HepG2 (cell line): ENCODE measurements around the gene RAB33B. TPM values are rescaled to one million over a fixed set of nuclear protein-coding genes. Genes with fewer than 3 reads are reported as not detected.

Source experiments
- HHEX ChIP-seq: IDR thresholded peaks from 2 replicates; pipeline ENCODE4 v1.6.1; 2016; ENCODE audit warnings: control low read depth
- KLF12 ChIP-seq: sonication (generic); formaldehyde crosslinking; IDR thresholded peaks from 2 replicates; pipeline ENCODE4 v1.4.0; 2020; ENCODE audit warnings: missing genetic modification reagents, borderline replicate concordance
- NR3C1 ChIP-seq: sonication (generic); formaldehyde crosslinking; IDR thresholded peaks from 2 replicates; pipeline ENCODE4 v1.4.0; 2020; ENCODE audit warnings: missing genetic modification reagents
- POLR2G ChIP-seq: fragments of 200-400 bp; formaldehyde crosslinking; IDR thresholded peaks from 2 replicates; pipeline ENCODE4 v1.6.1; 2018; ENCODE audit warnings: mild to moderate bottlenecking, low read depth, low read length, moderate library complexity
- SNAPC2 ChIP-seq: sonication (generic); formaldehyde crosslinking; IDR thresholded peaks from 2 replicates; pipeline ENCODE4 v1.8.1; 2022; ENCODE audit warnings: mild to moderate bottlenecking, missing genetic modification reagents
- STAG1 ChIP-seq: sonication (generic); formaldehyde crosslinking; IDR thresholded peaks from 2 replicates; pipeline ENCODE4 v1.4.0; 2020; ENCODE audit warnings: missing genetic modification reagents
- TGIF2 ChIP-seq: IDR thresholded peaks from 2 replicates; pipeline ENCODE4 v1.6.1; 2016; ENCODE audit warnings: control low read depth, missing compliant biosample characterization
- ZNF432 ChIP-seq: sonication (generic); formaldehyde crosslinking; IDR thresholded peaks from 2 replicates; pipeline ENCODE4 v1.5.0; 2020; ENCODE audit warnings: missing genetic modification reagents, mild to moderate bottlenecking, borderline replicate concordance
- ZNF790 ChIP-seq: sonication (generic); formaldehyde crosslinking; IDR thresholded peaks from 2 replicates; pipeline ENCODE4 v1.8.0; 2022; ENCODE audit warnings: missing genetic modification reagents, mild to moderate bottlenecking, borderline replicate concordance
- ZSCAN20 ChIP-seq: sonication (generic); formaldehyde crosslinking; IDR thresholded peaks from 2 replicates; pipeline ENCODE4 v1.4.0; 2020; ENCODE audit warnings: missing genetic modification reagents, mild to moderate bottlenecking, borderline replicate concordance
- ZSCAN25 ChIP-seq: sonication (generic); formaldehyde crosslinking; IDR thresholded peaks from 2 replicates; pipeline ENCODE4 v1.8.0; 2022; ENCODE audit warnings: mild to moderate bottlenecking, missing genetic modification reagents
- polyA plus RNA-seq, 8 experiments: library from polyadenylated mRNA; depleted of rRNA in 3 of 8; stranded (reverse) in 7 of 8; unstranded in 1 of 8; fragments of >200 nt; fragmentation: Illumina TruSeq in 4 of 8; extraction: Trizol in 4 of 8; gene quantifications; 2 replicates each; pipeline versions ENCODE4 v1.2.1 to v1.2.3, GENCODE V29; 2011 to 2016; ENCODE audit warnings: low read depth in 4 of 8, missing spikeins in 1 of 8, mixed read lengths in 1 of 8; ENCODE audit not compliant: insufficient read depth in 1 of 8
- total RNA-seq, 5 experiments: library from RNA; depleted of rRNA; stranded (reverse); fragments of >200 nt; fragmentation: Illumina TruSeq; extraction: Trizol; gene quantifications; 2 replicates each; pipeline ENCODE4 v1.2.3, GENCODE V29; 2016; ENCODE audit warnings: low read depth in 1 of 5
- TF ChIP-seq, protein P1 (sequence below): sonication (generic); formaldehyde crosslinking; IDR thresholded peaks from 2 replicates; pipeline ENCODE4 v1.4.0; 2020; ENCODE audit warnings: mild to moderate bottlenecking, missing genetic modification reagents
- TF ChIP-seq, protein P2 (sequence below): sonication (generic); formaldehyde crosslinking; IDR thresholded peaks from 2 replicates; pipeline ENCODE4 v1.5.1; 2020; ENCODE audit warnings: mild to moderate bottlenecking, missing genetic modification reagents
- TF ChIP-seq, protein P3 (sequence below): sonication (generic); formaldehyde crosslinking; IDR thresholded peaks from 2 replicates; pipeline ENCODE4 v1.8.0; 2022; ENCODE audit warnings: mild to moderate bottlenecking, missing genetic modification reagents, borderline replicate concordance
- TF ChIP-seq, protein P4 (sequence below): sonication (generic); formaldehyde crosslinking; IDR thresholded peaks from 2 replicates; pipeline ENCODE4 v1.4.0; 2020; ENCODE audit warnings: missing genetic modification reagents
- TF ChIP-seq, protein P5 (sequence below): sonication (generic); formaldehyde crosslinking; IDR thresholded peaks from 2 replicates; pipeline ENCODE4 v1.4.0; 2020; ENCODE audit warnings: missing genetic modification reagents

The RAB33B gene
- total and polyA plus RNA-seq, 2 of the 13 experiments (the other 11 are each of a cell fraction or from before 2014, with no cell fraction given), result 7.6 to 8.1 TPM

DNA sequence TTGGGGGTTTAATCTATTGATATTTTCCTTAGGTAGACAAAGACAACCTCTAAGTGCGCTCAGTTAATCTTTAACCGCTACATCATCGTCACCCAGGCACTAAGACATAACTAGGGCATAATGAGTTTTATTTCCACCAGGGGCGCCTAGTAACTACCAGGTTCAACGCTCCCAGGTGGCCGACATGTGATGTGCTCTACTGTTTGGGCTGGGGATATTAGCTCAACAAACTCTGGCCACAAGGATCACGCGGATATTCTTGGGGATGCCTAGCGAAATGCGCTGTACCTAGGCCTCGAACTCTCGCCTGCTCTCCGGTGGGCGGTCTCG lies 915 bp upstream of the RAB33B start (continued):
- no peak for TF ChIP-seq NR3C1
- TF ChIP-seq ZSCAN25 (CRISPR knock-in tag), result no peak
- TF ChIP-seq, protein P1, sequence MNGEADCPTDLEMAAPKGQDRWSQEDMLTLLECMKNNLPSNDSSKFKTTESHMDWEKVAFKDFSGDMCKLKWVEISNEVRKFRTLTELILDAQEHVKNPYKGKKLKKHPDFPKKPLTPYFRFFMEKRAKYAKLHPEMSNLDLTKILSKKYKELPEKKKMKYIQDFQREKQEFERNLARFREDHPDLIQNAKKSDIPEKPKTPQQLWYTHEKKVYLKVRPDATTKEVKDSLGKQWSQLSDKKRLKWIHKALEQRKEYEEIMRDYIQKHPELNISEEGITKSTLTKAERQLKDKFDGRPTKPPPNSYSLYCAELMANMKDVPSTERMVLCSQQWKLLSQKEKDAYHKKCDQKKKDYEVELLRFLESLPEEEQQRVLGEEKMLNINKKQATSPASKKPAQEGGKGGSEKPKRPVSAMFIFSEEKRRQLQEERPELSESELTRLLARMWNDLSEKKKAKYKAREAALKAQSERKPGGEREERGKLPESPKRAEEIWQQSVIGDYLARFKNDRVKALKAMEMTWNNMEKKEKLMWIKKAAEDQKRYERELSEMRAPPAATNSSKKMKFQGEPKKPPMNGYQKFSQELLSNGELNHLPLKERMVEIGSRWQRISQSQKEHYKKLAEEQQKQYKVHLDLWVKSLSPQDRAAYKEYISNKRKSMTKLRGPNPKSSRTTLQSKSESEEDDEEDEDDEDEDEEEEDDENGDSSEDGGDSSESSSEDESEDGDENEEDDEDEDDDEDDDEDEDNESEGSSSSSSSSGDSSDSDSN (CRISPR knock-in tag), result no peak
- TF ChIP-seq STAG1, result no peak
- TF ChIP-seq, protein P2, sequence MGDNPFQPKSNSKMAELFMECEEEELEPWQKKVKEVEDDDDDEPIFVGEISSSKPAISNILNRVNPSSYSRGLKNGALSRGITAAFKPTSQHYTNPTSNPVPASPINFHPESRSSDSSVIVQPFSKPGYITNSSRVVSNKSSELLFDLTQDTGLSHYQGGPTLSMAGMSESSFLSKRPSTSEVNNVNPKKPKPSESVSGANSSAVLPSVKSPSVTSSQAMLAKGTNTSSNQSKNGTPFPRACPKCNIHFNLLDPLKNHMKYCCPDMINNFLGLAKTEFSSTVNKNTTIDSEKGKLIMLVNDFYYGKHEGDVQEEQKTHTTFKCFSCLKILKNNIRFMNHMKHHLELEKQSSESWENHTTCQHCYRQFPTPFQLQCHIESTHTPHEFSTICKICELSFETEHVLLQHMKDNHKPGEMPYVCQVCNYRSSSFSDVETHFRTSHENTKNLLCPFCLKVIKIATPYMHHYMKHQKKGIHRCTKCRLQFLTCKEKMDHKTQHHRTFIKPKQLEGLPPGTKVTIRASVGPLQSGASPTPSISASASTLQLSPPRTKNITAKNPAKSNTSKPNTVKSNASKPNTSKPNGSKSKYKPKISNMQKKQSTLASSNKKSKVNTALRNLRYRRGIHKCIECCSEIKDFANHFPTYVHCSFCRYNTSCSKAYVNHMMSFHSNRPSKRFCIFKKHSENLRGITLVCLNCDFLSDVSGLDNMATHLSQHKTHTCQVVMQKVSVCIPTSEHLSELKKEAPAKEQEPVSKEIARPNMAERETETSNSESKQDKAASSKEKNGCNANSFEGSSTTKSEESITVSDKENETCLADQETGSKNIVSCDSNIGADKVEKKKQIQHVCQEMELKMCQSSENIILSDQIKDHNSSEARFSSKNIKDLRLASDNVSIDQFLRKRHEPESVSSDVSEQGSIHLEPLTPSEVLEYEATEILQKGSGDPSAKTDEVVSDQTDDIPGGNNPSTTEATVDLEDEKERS, result no peak; the same call in 1 of the 2 replicates
- TF ChIP-seq, protein P3, sequence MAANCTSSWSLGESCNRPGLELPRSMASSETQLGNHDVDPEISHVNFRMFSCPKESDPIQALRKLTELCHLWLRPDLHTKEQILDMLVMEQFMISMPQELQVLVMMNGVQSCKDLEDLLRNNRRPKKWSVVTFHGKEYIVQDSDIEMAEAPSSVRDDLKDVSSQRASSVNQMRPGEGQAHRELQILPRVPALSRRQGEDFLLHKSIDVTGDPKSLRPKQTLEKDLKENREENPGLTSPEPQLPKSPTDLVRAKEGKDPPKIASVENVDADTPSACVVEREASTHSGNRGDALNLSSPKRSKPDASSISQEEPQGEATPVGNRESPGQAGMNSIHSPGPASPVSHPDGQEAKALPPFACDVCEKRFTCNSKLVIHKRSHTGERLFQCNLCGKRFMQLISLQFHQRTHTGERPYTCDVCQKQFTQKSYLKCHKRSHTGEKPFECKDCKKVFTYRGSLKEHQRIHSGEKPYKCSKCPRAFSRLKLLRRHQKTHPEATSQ (CRISPR knock-in tag), result no peak
- no peak for TF ChIP-seq ZNF790 (CRISPR knock-in tag)
- TF ChIP-seq, protein P4, sequence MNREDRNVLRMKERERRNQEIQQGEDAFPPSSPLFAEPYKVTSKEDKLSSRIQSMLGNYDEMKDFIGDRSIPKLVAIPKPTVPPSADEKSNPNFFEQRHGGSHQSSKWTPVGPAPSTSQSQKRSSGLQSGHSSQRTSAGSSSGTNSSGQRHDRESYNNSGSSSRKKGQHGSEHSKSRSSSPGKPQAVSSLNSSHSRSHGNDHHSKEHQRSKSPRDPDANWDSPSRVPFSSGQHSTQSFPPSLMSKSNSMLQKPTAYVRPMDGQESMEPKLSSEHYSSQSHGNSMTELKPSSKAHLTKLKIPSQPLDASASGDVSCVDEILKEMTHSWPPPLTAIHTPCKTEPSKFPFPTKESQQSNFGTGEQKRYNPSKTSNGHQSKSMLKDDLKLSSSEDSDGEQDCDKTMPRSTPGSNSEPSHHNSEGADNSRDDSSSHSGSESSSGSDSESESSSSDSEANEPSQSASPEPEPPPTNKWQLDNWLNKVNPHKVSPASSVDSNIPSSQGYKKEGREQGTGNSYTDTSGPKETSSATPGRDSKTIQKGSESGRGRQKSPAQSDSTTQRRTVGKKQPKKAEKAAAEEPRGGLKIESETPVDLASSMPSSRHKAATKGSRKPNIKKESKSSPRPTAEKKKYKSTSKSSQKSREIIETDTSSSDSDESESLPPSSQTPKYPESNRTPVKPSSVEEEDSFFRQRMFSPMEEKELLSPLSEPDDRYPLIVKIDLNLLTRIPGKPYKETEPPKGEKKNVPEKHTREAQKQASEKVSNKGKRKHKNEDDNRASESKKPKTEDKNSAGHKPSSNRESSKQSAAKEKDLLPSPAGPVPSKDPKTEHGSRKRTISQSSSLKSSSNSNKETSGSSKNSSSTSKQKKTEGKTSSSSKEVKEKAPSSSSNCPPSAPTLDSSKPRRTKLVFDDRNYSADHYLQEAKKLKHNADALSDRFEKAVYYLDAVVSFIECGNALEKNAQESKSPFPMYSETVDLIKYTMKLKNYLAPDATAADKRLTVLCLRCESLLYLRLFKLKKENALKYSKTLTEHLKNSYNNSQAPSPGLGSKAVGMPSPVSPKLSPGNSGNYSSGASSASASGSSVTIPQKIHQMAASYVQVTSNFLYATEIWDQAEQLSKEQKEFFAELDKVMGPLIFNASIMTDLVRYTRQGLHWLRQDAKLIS (CRISPR knock-in tag), result no peak
- TF ChIP-seq ZSCAN20 (CRISPR knock-in tag), result no peak
- TF ChIP-seq SNAPC2 (CRISPR knock-in tag), result no peak
- TF ChIP-seq HHEX (CRISPR knock-in tag), result no peak
- TF ChIP-seq ZNF432 (CRISPR knock-in tag), result no peak
- no peak for TF ChIP-seq POLR2G
- TF ChIP-seq KLF12, result no peak
- TF ChIP-seq, protein P5, sequence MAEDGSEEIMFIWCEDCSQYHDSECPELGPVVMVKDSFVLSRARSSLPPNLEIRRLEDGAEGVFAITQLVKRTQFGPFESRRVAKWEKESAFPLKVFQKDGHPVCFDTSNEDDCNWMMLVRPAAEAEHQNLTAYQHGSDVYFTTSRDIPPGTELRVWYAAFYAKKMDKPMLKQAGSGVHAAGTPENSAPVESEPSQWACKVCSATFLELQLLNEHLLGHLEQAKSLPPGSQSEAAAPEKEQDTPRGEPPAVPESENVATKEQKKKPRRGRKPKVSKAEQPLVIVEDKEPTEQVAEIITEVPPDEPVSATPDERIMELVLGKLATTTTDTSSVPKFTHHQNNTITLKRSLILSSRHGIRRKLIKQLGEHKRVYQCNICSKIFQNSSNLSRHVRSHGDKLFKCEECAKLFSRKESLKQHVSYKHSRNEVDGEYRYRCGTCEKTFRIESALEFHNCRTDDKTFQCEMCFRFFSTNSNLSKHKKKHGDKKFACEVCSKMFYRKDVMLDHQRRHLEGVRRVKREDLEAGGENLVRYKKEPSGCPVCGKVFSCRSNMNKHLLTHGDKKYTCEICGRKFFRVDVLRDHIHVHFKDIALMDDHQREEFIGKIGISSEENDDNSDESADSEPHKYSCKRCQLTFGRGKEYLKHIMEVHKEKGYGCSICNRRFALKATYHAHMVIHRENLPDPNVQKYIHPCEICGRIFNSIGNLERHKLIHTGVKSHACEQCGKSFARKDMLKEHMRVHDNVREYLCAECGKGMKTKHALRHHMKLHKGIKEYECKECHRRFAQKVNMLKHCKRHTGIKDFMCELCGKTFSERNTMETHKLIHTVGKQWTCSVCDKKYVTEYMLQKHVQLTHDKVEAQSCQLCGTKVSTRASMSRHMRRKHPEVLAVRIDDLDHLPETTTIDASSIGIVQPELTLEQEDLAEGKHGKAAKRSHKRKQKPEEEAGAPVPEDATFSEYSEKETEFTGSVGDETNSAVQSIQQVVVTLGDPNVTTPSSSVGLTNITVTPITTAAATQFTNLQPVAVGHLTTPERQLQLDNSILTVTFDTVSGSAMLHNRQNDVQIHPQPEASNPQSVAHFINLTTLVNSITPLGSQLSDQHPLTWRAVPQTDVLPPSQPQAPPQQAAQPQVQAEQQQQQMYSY (CRISPR knock-in tag), result no peak
- TF ChIP-seq TGIF2, result no peak
